ENCODE data around the gene IFNL2.
"Not testable (repeated sequence)": the region's sequence is repeated elsewhere in the genome, so short reads cannot be mapped to it uniquely, and the experiment has no call there.

The IFNL2 gene

GRCh38 chr19:39252458-39252857, 15.7 kb upstream of the IFNL2 start:
- DNase-seq (ENCODE audit: low read depth in 2 of 2, low spot score in 1 of 2): no peak

GRCh38 chr19:39253374-39254149, 14.6 kb upstream of the IFNL2 start:
- no peak for DNase-seq (ENCODE audit: low read depth in 2 of 2, low spot score in 1 of 2)

GRCh38 chr19:39254531-39255345, 13.5 kb upstream of the IFNL2 start:
- DNase-seq (ENCODE audit: low read depth in 2 of 2, low spot score in 1 of 2): no peak

- DNase-seq (ENCODE audit: low read depth in 2 of 2, low spot score in 1 of 2): no peak
Observed at GRCh38 chr19:39257227-39257626, 11.0 kb upstream of the IFNL2 start.

GRCh38 chr19:39261704-39262103, 6.5 kb upstream of the IFNL2 start:
- DNase-seq (ENCODE audit: low read depth in 2 of 2, low spot score in 1 of 2): no peak

GRCh38 chr19:39262496-39262895, 5.7 kb upstream of the IFNL2 start:
- no peak for DNase-seq (ENCODE audit: low read depth in 2 of 2, low spot score in 1 of 2)

- DNase-seq (ENCODE audit: low read depth in 2 of 2, low spot score in 1 of 2): no peak
Observed at GRCh38 chr19:39263912-39264305, 4.3 kb upstream of the IFNL2 start.

- no peak for DNase-seq (ENCODE audit: low read depth in 2 of 2, low spot score in 1 of 2)
Observed at GRCh38 chr19:39264306-39265290, 3.6 kb upstream of the IFNL2 start.

GRCh38 chr19:39265321-39265916, 2.8 kb upstream of the IFNL2 start:
- DNase-seq (ENCODE audit: low read depth in 2 of 2, low spot score in 1 of 2): no peak

- not testable (repeated sequence) for DNase-seq (ENCODE audit: low read depth in 2 of 2, low spot score in 1 of 2)
Observed at GRCh38 chr19:39268531-39269223, 481 bp downstream of the IFNL2 start.

GRCh38 chr19:39269369-39269768, 1.2 kb downstream of the IFNL2 start:
- not testable (repeated sequence) for DNase-seq (ENCODE audit: low read depth in 2 of 2, low spot score in 1 of 2)

- no peak for DNase-seq (ENCODE audit: low read depth in 2 of 2, low spot score in 1 of 2)
Observed at GRCh38 chr19:39270036-39270871, 2.1 kb downstream of the IFNL2 start.

- DNase-seq (ENCODE audit: low read depth in 2 of 2, low spot score in 1 of 2): not testable (repeated sequence)
Observed at GRCh38 chr19:39273859-39274258, 5.7 kb downstream of the IFNL2 start.

GRCh38 chr19:39275578-39275977, 7.4 kb downstream of the IFNL2 start:
- DNase-seq (ENCODE audit: low read depth in 2 of 2, low spot score in 1 of 2): no peak

GRCh38 chr19:39276740-39277139, 8.5 kb downstream of the IFNL2 start:
- DNase-seq (ENCODE audit: low read depth in 2 of 2, low spot score in 1 of 2): no peak

- no peak for DNase-seq (ENCODE audit: low read depth in 2 of 2, low spot score in 1 of 2)
Observed at GRCh38 chr19:39277598-39277997, 9.4 kb downstream of the IFNL2 start.

- DNase-seq (ENCODE audit: low read depth in 2 of 2, low spot score in 1 of 2): no peak
Observed at GRCh38 chr19:39282021-39282420, 13.8 kb downstream of the IFNL2 start.

GRCh38 chr19:39284032-39284431, 15.8 kb downstream of the IFNL2 start:
- DNase-seq (ENCODE audit: low read depth in 2 of 2, low spot score in 1 of 2): no peak

- no peak for DNase-seq (ENCODE audit: low read depth in 2 of 2, low spot score in 1 of 2)
Observed at GRCh38 chr19:39293394-39293793, 25.2 kb downstream of the IFNL2 start.
